Endodermal cell (in vitro differentiated cells): ENCODE results near the gene KRT5. TPM values are rescaled to one million over a fixed set of nuclear protein-coding genes. Genes with fewer than 3 reads are reported as not detected.
A peak's percentile ranks its signal among the peaks of the same experiment; 100 is the strongest.

Experiments used
- DNase-seq: peaks from one replicate; pipeline ENCODE4 v3.0.0-alpha.2; 2017
- H3K27ac ChIP-seq: 2 replicates; pipeline ENCODE4 v1.5.1; 2013; ENCODE audit warnings: mild to moderate bottlenecking, low read depth, low read length, moderate library complexity
- H3K27me3 ChIP-seq: 2 replicates; pipeline ENCODE4 v1.6.1; 2013; ENCODE audit warnings: mild to moderate bottlenecking, low read length, moderate library complexity; ENCODE audit not compliant: insufficient read depth, control insufficient read depth, poor library complexity, severe bottlenecking
- H3K36me3 ChIP-seq: 2 replicates; pipeline ENCODE4 v1.7.0; 2013; ENCODE audit warnings: mild to moderate bottlenecking, low read length, moderate library complexity; ENCODE audit not compliant: control insufficient read depth, insufficient read depth
- H3K4me1 ChIP-seq: one replicate; pipeline ENCODE4 v1.7.0; 2013; ENCODE audit warnings: low read length; ENCODE audit not compliant: control insufficient read depth, insufficient read depth
- H3K4me3 ChIP-seq: 2 replicates; pipeline ENCODE4 v1.5.1; 2013; ENCODE audit warnings: mild to moderate bottlenecking, low read length, moderate library complexity
- H3K9ac ChIP-seq: 2 replicates; pipeline ENCODE4 v1.6.1; 2013; ENCODE audit warnings: mild to moderate bottlenecking, low read length, moderate library complexity; ENCODE audit not compliant: poor library complexity, severe bottlenecking; ENCODE audit errors: extremely low read depth
- H3K9me3 ChIP-seq: 2 replicates; pipeline ENCODE4 v1.6.1; 2013; ENCODE audit warnings: mild to moderate bottlenecking, low read length, moderate library complexity; ENCODE audit not compliant: control insufficient read depth
- H3K27ac Mint-ChIP-seq: 2 replicates; pipeline ENCODE4 v1.8.0; 2020; ENCODE audit warnings: mixed read lengths
- H3K27me3 Mint-ChIP-seq: 2 replicates; pipeline ENCODE4 v1.8.0; 2021; ENCODE audit warnings: mild to moderate bottlenecking, mixed read lengths; ENCODE audit not compliant: insufficient read depth
- H3K36me3 Mint-ChIP-seq: 2 replicates; pipeline ENCODE4 v1.8.0; 2020; ENCODE audit warnings: low read depth, mixed read lengths
- H3K4me1 Mint-ChIP-seq: 2 replicates; pipeline ENCODE4 v1.8.0; 2020; ENCODE audit warnings: mixed read lengths
- H3K4me3 Mint-ChIP-seq: 2 replicates; pipeline ENCODE4 v1.8.0; 2020; ENCODE audit warnings: mild to moderate bottlenecking, moderate library complexity, mixed read lengths
- H3K9me3 Mint-ChIP-seq: 2 replicates; pipeline ENCODE4 v1.8.0; 2020; ENCODE audit warnings: mild to moderate bottlenecking, mixed read lengths
- WGBS, 2 experiments: methylation state at CpG; one replicate each; pipeline versions ENCODE4 v1.1.5 to v1.1.7; 2013; ENCODE audit warnings: missing lambda C conversion rate in 2 of 2, mixed read lengths in 1 of 2; ENCODE audit not compliant: insufficient coverage in 1 of 2, insufficient read length in 1 of 2; 5-methylcytosine and 5-hydroxymethylcytosine counted together
- total RNA-seq, 2 donors: library from RNA; stranded (reverse); fragmentation: NEBNext Ultra II Directional in 1 of 2; extraction: Animal tissue kit (Norgen Biotek cat#: 25700) in 1 of 2; gene quantifications; 2 replicates in 1 of 2; 3 replicates in 1 of 2; pipeline ENCODE4 v1.2.1, GENCODE V29; 2021
- TF ChIP-seq, protein P1 (sequence below): fragments of 200-600 bp; sonication (generic); conservative IDR thresholded peaks from 2 replicates; pipeline ENCODE4 v1.5.0; 2021; ENCODE audit warnings: antibody characterized with exemption, mild to moderate bottlenecking

The KRT5 gene
- total RNA-seq, 2 donors from 2014 or later = not detected

DNA sequence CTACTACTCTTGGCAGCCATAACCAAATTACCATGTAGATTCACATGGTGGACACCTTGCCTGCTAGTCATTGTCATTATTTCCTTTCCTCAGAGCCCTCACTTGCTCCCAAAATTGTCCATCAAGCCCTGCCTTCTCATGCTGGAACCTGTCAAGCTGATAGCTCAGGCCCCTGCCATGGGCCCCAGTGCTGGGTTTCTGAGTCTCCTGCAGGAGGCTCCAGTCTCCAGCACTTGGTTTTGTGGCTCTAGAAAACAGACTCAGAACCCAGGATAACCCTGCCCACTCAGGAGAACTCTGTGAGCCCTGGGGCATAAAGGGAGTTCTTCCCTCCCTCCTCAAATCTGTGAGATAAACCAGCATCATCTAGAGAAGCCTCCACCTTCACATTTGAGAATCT, 22.0 kb upstream of the KRT5 start:
- no peak overlapping the region for H3K9ac ChIP-seq
- Mint-ChIP-seq H3K4me3 (no peak overlapping the region), H3K36me3 (no peaks in the 10 kb centered on the region), H3K9me3 (no peaks in the 10 kb centered on the region), H3K4me1 (no peaks in the 10 kb centered on the region), H3K27me3 (peaks cover 5% of the 10 kb centered on the region), H3K27ac (no peak overlapping the region)
- no peak overlapping the region for H3K27ac ChIP-seq
- TF ChIP-seq, protein P1, sequence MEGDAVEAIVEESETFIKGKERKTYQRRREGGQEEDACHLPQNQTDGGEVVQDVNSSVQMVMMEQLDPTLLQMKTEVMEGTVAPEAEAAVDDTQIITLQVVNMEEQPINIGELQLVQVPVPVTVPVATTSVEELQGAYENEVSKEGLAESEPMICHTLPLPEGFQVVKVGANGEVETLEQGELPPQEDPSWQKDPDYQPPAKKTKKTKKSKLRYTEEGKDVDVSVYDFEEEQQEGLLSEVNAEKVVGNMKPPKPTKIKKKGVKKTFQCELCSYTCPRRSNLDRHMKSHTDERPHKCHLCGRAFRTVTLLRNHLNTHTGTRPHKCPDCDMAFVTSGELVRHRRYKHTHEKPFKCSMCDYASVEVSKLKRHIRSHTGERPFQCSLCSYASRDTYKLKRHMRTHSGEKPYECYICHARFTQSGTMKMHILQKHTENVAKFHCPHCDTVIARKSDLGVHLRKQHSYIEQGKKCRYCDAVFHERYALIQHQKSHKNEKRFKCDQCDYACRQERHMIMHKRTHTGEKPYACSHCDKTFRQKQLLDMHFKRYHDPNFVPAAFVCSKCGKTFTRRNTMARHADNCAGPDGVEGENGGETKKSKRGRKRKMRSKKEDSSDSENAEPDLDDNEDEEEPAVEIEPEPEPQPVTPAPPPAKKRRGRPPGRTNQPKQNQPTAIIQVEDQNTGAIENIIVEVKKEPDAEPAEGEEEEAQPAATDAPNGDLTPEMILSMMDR = peak; percentile 44
- no peaks in the 10 kb centered on the region for H3K36me3 ChIP-seq
- no peak overlapping the region for H3K4me3 ChIP-seq
- no peaks in the 10 kb centered on the region for H3K4me1 ChIP-seq
- DNase-seq = no peak
- H3K9me3 ChIP-seq = no peaks in the 10 kb centered on the region
- H3K27me3 ChIP-seq = no peaks in the 10 kb centered on the region

DNA sequence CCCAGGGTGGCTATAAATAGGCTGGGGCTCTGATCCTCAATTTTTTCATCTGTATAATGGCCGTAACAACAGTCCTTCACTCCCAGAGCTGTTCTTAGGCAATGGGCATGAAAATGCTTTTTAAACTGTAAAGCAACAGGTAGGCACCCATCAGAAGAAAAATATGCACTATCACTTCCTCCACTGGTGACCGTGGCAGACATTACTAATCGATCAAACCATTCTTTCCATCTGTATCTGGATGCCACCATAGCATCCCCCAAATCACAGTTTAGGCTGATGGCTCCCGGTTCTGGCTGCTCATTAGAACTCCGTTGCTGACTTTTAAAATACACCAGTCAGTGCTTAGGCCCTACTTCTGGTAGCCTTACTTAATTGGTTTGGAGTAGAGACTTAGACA, 21.5 kb upstream of the KRT5 start:
- WGBS, 2 experiments = 87 to 100% methylated on average over 1 to 5 of the region's 5 CpGs
- Histone ChIP-seq H3K4me3 (no peak overlapping the region), H3K4me1 (no peaks in the 10 kb centered on the region), H3K27me3 (no peaks in the 10 kb centered on the region), H3K27ac (no peak overlapping the region), H3K9ac (no peak overlapping the region), H3K9me3 (no peaks in the 10 kb centered on the region), H3K36me3 (no peaks in the 10 kb centered on the region)
- TF ChIP-seq, protein P1 = no peak
- DNase-seq = no peak
- no peak overlapping the region for H3K4me3 Mint-ChIP-seq
- no peaks in the 10 kb centered on the region for H3K36me3 Mint-ChIP-seq
- H3K27me3 Mint-ChIP-seq = peaks cover 5% of the 10 kb centered on the region
- H3K9me3 Mint-ChIP-seq = no peaks in the 10 kb centered on the region
- no peak overlapping the region for H3K27ac Mint-ChIP-seq
- H3K4me1 Mint-ChIP-seq = no peaks in the 10 kb centered on the region

DNA sequence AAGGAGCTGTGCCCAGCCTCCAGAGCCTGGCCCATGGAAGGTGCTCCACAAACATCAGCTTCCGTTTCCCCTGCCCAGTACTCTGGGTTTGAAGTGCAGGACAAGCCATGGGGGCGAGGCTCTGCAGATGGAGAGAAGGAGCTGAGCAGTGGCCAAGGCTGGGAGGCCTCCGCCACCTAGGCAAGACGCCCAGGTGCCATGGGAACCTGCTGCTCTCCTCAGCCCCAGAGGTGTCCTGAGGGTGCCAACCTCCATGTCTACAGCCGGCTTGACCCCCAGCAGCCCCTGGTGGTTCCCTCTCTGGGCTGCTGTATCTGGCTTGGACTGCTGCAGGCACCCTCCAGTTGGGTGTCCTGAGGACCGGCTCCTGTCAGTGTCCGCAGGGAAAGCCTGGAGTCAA, 20.3 kb upstream of the KRT5 start:
- no peaks in the 10 kb centered on the region for H3K4me1 ChIP-seq
- H3K27ac ChIP-seq = no peak overlapping the region
- H3K9me3 ChIP-seq = no peaks in the 10 kb centered on the region
- H3K9ac ChIP-seq = no peak overlapping the region
- Mint-ChIP-seq H3K27ac (no peak overlapping the region), H3K9me3 (no peaks in the 10 kb centered on the region), H3K36me3 (no peaks in the 10 kb centered on the region), H3K4me3 (no peak overlapping the region), H3K27me3 (peaks cover 5% of the 10 kb centered on the region), H3K4me1 (no peaks in the 10 kb centered on the region)
- 92 to 93% methylated on average over 2 to 7 of the region's 7 CpGs for WGBS, 2 experiments
- TF ChIP-seq, protein P1 = no peak
- no peaks in the 10 kb centered on the region for H3K36me3 ChIP-seq
- H3K4me3 ChIP-seq = no peak overlapping the region
- no peaks in the 10 kb centered on the region for H3K27me3 ChIP-seq
- DNase-seq = no peak
